Adrenal gland (tissue), 12 donors: ENCODE data around the gene TNFRSF1B. TPM values are rescaled to one million over a fixed set of nuclear protein-coding genes. Genes with fewer than 3 reads are reported as not detected.
"Not testable (repeated sequence)": the region's sequence is repeated elsewhere in the genome, so short reads cannot be mapped to it uniquely, and the experiment has no call there.

Experiments
- DNase-seq, 7 donors: peaks; one replicate each; pipeline ENCODE4 v3.0.0-alpha.2; 2019 to 2020
- H3K27ac ChIP-seq, 5 donors: fragments of 200-600 bp; sonication (generic) in 4 of 5; 1 replicate in 3 of 5; 2 replicates in 2 of 5; pipeline versions ENCODE4 v1.5.1 to v1.8.0; 2016 to 2020; ENCODE audit warnings: mild to moderate bottlenecking in 1 of 5
- H3K27me3 ChIP-seq: fragments of 200-600 bp; 2 replicates; pipeline ENCODE4 v1.8.0; 2021
- H3K36me3 ChIP-seq, 2 donors: fragments of 200-600 bp; replicated peaks in 1 of 2; 1 replicate in 1 of 2; 2 replicates in 1 of 2; pipeline versions ENCODE4 v1.5.1 to v1.8.0; 2018 to 2022
- H3K4me1 ChIP-seq, 2 donors: fragments of 200-600 bp; replicated peaks in 1 of 2; 1 replicate in 1 of 2; 2 replicates in 1 of 2; pipeline versions ENCODE4 v1.5.1 to v1.8.0; 2018 to 2021
- H3K4me3 ChIP-seq, 4 donors: fragments of 200-600 bp; sonication (generic) in 3 of 4; one replicate each; pipeline ENCODE4 v1.5.1; 2016 to 2018
- H3K9me3 ChIP-seq, 3 donors: fragments of 200-600 bp; sonication (generic) in 1 of 3; replicated peaks in 1 of 3; 1 replicate in 2 of 3; 2 replicates in 1 of 3; pipeline versions ENCODE4 v1.5.1 to v1.8.0; 2016 to 2021
- CTCF ChIP-seq, 6 experiments: fragments of 450-650 bp in 4 of 6; fragments of 200-600 bp in 2 of 6; sonication (generic) in 1 of 6; IDR thresholded peaks; 1 replicate in 5 of 6; 2 replicates in 1 of 6; pipeline versions ENCODE4 v1.5.1 to v1.8.0; 2016 to 2021; ENCODE audit warnings: antibody characterized with exemption in 6 of 6, mild to moderate bottlenecking in 2 of 6, moderate library complexity in 1 of 6
- POLR2A ChIP-seq, 2 donors: fragments of 450-650 bp; IDR thresholded peaks; one replicate each; pipeline ENCODE4 v1.6.1; 2017; ENCODE audit warnings: antibody characterized with exemption in 2 of 2, mild to moderate bottlenecking in 2 of 2, moderate library complexity in 1 of 2
- WGBS, 4 donors: extraction: QIAGEN DNeasy Blood & Tissue Kit in 2 of 4; methylation state at CpG; one replicate each; pipeline versions ENCODE4 v1.1.5 to v1.1.7; 2013 to 2017; 5-methylcytosine and 5-hydroxymethylcytosine counted together
- intact Hi-C, 2 donors: fragments of 100-400 bp; cut with DNase I; formaldehyde crosslinking; loops; one replicate each; pipeline versions ENCODE4 v1.14.1 to v1.15.0; 2022 to 2023
- polyA plus RNA-seq, 3 donors: library from polyadenylated mRNA; stranded (reverse); fragments of 200-250 nt in 2 of 3; fragments of 350-450 nt in 1 of 3; fragmentation: Illumina TruSeq in 1 of 3; extraction: RNeasy Lipid Tissue Mini Kit (QIAGEN cat#74804) in 1 of 3; gene quantifications; one replicate each; pipeline ENCODE4 v1.2.3, GENCODE V29; 2013 to 2014
- total RNA-seq, 9 donors: library from RNA; depleted of rRNA in 4 of 9; stranded (reverse); fragments of >200 nt in 4 of 9; fragments of 120-200 nt in 1 of 9; fragmentation: NEBNext Ultra II Directional in 1 of 9; extraction: Animal tissue kit (Norgen Biotek cat#: 25700) in 1 of 9; gene quantifications; one replicate each; pipeline versions ENCODE4 v1.1.0 to v1.2.4, GENCODE V29; 2013 to 2023
- donor health status: healthy with polysubstance abuse.
- donor health status: Bipolar disorder and iron deficiency.
- donor health status: DM: yes; HTN: yes; CAD: no.
- donor health status: DM: no; HTN: no; CAD: no.
- donor health status: DM: no; HTN: no; CAD: no.
- donor health status: DM: yes; HTN: yes; CAD: no.

Gene TNFRSF1B
- total and polyA plus RNA-seq, 12 donors, result 4.0 to 58.3 (median 32.5) TPM

GRCh38 chr1:12219800-12220199 lies 53.0 kb downstream of the TNFRSF1B start:
- Histone ChIP-seq H3K4me3 (no peak overlapping the region), H3K27ac (no peak overlapping the region), H3K9me3 (no peaks in the 10 kb centered on the region), H3K4me1 (no peaks in the 10 kb centered on the region), H3K36me3 (no peaks in the 10 kb centered on the region), H3K27me3 (no peaks in the 10 kb centered on the region)
- WGBS, 4 donors, result 84 to 91% (median 88%) methylated on average over 4 of the region's 4 CpGs
- TF ChIP-seq CTCF (IDR thresholded peaks at IDR 0.05), result no peak
- TF ChIP-seq POLR2A (IDR thresholded peaks at IDR 0.05), result no peak
- no peak for DNase-seq
- intact Hi-C loops, result no loop called here

GRCh38 chr1:12220890-12221289 lies 54.1 kb downstream of the TNFRSF1B start:
- no peaks in the 10 kb centered on the region for H3K4me1 ChIP-seq
- no peak overlapping the region for H3K4me3 ChIP-seq
- H3K36me3 ChIP-seq, result no peaks in the 10 kb centered on the region
- DNase-seq, result peak in 1 of 7 donors; percentile 47
- no peak overlapping the region for H3K27ac ChIP-seq
- TF ChIP-seq CTCF (IDR thresholded peaks at IDR 0.05) (no peak), POLR2A (IDR thresholded peaks at IDR 0.05) (no peak)
- no peaks in the 10 kb centered on the region for H3K9me3 ChIP-seq
- WGBS, 4 donors, result 55 to 78% (median 63%) methylated on average over 1 to 2 of the region's 2 CpGs; no CpG with 5 or more reads in 1 of the 4 donors
- no peaks in the 10 kb centered on the region for H3K27me3 ChIP-seq
- intact Hi-C loops, result no loop called here

GRCh38 chr1:12222700-12223099 lies 55.9 kb downstream of the TNFRSF1B start:
- H3K27ac ChIP-seq, H3K9me3 ChIP-seq, DNase-seq, intact Hi-C loops, H3K4me1 ChIP-seq, H3K4me3 ChIP-seq, H3K36me3 ChIP-seq, H3K27me3 ChIP-seq: not testable (repeated sequence)
- 93 to 100% (median 100%) methylated on average over 1 of the region's 1 CpG for WGBS, 4 donors

GRCh38 chr1:12224092-12224491 lies 57.3 kb downstream of the TNFRSF1B start:
- H3K27me3 ChIP-seq, H3K27ac ChIP-seq, H3K9me3 ChIP-seq, intact Hi-C loops, H3K4me1 ChIP-seq, DNase-seq, H3K4me3 ChIP-seq, H3K36me3 ChIP-seq: not testable (repeated sequence)
- WGBS, 4 donors, result 80 to 91% (median 90%) methylated on average over 5 to 6 of the region's 6 CpGs

- Histone ChIP-seq H3K9me3 (no peaks in the 10 kb centered on the region), H3K36me3 (no peaks in the 10 kb centered on the region), H3K27me3 (no peaks in the 10 kb centered on the region), H3K27ac (no peak overlapping the region), H3K4me1 (peaks cover 13 to 18% of the 10 kb centered on the region in 2 donors), H3K4me3 (no peak overlapping the region)
- intact Hi-C loops, result no loop called here
- WGBS, 4 donors, result 80 to 89% (median 84%) methylated on average over 7 of the region's 7 CpGs
- no peak for DNase-seq
- no peak for TF ChIP-seq CTCF (IDR thresholded peaks at IDR 0.05)
- no peak for TF ChIP-seq POLR2A (IDR thresholded peaks at IDR 0.05)
Observed at GRCh38 chr1:12228979-12229378, 62.2 kb downstream of the TNFRSF1B start.
